Endothelial cell (in vitro differentiated cells): Measurements from ENCODE around the gene NETO1. TPM values are rescaled to one million over a fixed set of nuclear protein-coding genes. Genes with fewer than 3 reads are reported as not detected.

Experiments used
- DNase-seq: peaks from one replicate; pipeline ENCODE4 v3.0.0; 2021; ENCODE audit warnings: low spot score
- H3K27ac Mint-ChIP-seq: one replicate; pipeline ENCODE4 v1.8.0; 2021; ENCODE audit warnings: mixed read lengths, inconsistent platforms; ENCODE audit not compliant: unreplicated experiment
- H3K27me3 Mint-ChIP-seq: one replicate; pipeline ENCODE4 v1.8.0; 2021; ENCODE audit warnings: mild to moderate bottlenecking, moderate library complexity, mixed read lengths, inconsistent platforms; ENCODE audit not compliant: unreplicated experiment
- H3K36me3 Mint-ChIP-seq: one replicate; pipeline ENCODE4 v1.8.0; 2021; ENCODE audit warnings: mild to moderate bottlenecking, low read depth, mixed read lengths, inconsistent platforms; ENCODE audit not compliant: unreplicated experiment
- H3K4me1 Mint-ChIP-seq: one replicate; pipeline ENCODE4 v1.8.0; 2021; ENCODE audit warnings: mild to moderate bottlenecking, mixed read lengths, inconsistent platforms; ENCODE audit not compliant: unreplicated experiment
- H3K4me3 Mint-ChIP-seq: one replicate; pipeline ENCODE4 v1.8.0; 2021; ENCODE audit warnings: mild to moderate bottlenecking, mixed read lengths, inconsistent platforms; ENCODE audit not compliant: unreplicated experiment
- H3K9me3 Mint-ChIP-seq: one replicate; pipeline ENCODE4 v1.8.0; 2021; ENCODE audit warnings: mixed read lengths, inconsistent platforms; ENCODE audit not compliant: unreplicated experiment
- total RNA-seq: library from RNA; stranded (reverse); fragmentation: NEBNext Ultra II Directional; extraction: Animal tissue kit (Norgen Biotek cat#: 25700); gene quantifications from one replicate; pipeline ENCODE4 v1.2.1, GENCODE V29; 2021; ENCODE audit not compliant: unreplicated experiment
- TF ChIP-seq, protein P1 (sequence below): fragments of 200-600 bp; sonication (generic); IDR thresholded peaks from one replicate; pipeline ENCODE4 v1.5.0; 2021; ENCODE audit warnings: antibody characterized with exemption; ENCODE audit not compliant: unreplicated experiment

NETO1 gene
- total RNA-seq, 1 donor from 2014 or later = 12.8 TPM

DNA sequence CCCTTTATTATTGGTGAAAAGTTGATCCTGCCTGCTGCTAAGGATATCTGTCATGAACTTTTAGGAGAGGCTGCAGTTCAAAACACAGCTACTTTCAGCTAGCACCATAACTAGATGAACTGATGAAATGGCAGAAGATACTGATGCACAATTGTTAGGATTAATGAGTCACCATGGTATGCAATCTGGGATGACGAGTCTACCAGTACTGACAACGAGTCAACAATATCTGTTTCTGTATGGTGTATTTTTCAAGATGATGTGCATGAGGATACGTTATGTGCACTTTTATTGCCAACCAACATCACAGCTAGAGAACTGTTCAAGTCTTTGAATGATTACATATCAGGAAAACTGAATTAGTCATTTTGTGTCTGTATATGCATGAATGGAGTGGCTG lies 68.7 kb downstream of the NETO1 start:
- no peaks in the 10 kb centered on the region for H3K9me3 Mint-ChIP-seq
- H3K27ac Mint-ChIP-seq = no peak overlapping the region
- no peak overlapping the region for H3K4me3 Mint-ChIP-seq
- no peak for DNase-seq
- peaks cover 7% of the 10 kb centered on the region for H3K36me3 Mint-ChIP-seq
- H3K27me3 Mint-ChIP-seq = peaks cover 2% of the 10 kb centered on the region
- peaks cover 2% of the 10 kb centered on the region for H3K4me1 Mint-ChIP-seq
- TF ChIP-seq, protein P1, sequence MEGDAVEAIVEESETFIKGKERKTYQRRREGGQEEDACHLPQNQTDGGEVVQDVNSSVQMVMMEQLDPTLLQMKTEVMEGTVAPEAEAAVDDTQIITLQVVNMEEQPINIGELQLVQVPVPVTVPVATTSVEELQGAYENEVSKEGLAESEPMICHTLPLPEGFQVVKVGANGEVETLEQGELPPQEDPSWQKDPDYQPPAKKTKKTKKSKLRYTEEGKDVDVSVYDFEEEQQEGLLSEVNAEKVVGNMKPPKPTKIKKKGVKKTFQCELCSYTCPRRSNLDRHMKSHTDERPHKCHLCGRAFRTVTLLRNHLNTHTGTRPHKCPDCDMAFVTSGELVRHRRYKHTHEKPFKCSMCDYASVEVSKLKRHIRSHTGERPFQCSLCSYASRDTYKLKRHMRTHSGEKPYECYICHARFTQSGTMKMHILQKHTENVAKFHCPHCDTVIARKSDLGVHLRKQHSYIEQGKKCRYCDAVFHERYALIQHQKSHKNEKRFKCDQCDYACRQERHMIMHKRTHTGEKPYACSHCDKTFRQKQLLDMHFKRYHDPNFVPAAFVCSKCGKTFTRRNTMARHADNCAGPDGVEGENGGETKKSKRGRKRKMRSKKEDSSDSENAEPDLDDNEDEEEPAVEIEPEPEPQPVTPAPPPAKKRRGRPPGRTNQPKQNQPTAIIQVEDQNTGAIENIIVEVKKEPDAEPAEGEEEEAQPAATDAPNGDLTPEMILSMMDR = no peak

- Mint-ChIP-seq H3K9me3 (no peaks in the 10 kb centered on the region), H3K27me3 (no peaks in the 10 kb centered on the region), H3K27ac (no peak overlapping the region)
These were observed 84.3 kb downstream of the NETO1 start for GRCh38 chr18:72783530-72783929.

DNA sequence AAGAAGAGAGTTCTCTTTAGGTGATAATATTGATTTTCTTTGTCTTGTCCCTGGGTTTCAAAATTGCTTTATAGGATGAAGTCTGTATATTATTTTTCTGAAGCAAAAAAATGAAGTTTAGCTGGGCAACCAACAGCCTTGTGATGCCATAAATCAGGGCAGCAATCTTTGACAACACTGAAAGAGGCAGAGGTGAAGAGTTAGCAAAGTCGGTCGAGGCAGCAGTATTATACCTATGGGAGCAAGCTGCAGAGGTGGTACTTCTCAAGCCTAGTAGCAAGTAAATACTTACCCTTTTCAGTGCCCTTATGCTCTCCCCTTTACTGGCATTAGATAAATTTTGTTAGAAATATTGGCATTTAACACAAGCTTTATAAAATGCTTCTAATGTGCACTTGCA lies 92.9 kb downstream of the NETO1 start:
- H3K4me3 Mint-ChIP-seq = no peak overlapping the region
- no peaks in the 10 kb centered on the region for H3K36me3 Mint-ChIP-seq
- TF ChIP-seq, protein P1 = no peak
- no peak overlapping the region for H3K27ac Mint-ChIP-seq
- no peaks in the 10 kb centered on the region for H3K27me3 Mint-ChIP-seq
- no peaks in the 10 kb centered on the region for H3K4me1 Mint-ChIP-seq
- no peak for DNase-seq
- no peaks in the 10 kb centered on the region for H3K9me3 Mint-ChIP-seq

More at GRCh38 chr18:72783530-72783929, 84.3 kb downstream of the NETO1 start:
- DNase-seq = no peak
- H3K4me1 Mint-ChIP-seq = no peaks in the 10 kb centered on the region
- TF ChIP-seq, protein P1 = no peak
- H3K36me3 Mint-ChIP-seq = no peaks in the 10 kb centered on the region
- no peak overlapping the region for H3K4me3 Mint-ChIP-seq

DNA sequence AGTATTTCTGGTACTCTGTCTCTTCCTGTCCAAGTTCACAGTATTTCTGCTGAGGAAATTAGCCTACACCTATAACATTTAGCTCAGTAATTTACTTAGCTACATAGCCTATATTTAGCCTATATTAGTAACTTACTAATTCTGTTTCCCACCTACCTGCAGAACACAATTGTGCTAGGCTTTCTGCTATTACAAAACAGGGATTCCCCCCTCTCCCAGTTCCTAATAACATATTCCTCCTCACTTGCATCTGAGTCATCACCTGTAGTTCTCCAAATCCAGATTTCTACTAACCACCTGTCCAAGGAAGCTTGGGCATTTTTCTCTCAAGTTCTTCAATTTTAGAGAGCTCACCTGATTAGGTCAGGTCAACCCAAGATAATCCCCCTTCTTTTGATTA lies 94.9 kb downstream of the NETO1 start:
- TF ChIP-seq, protein P1 = no peak
- no peak overlapping the region for H3K4me3 Mint-ChIP-seq
- H3K4me1 Mint-ChIP-seq = peaks cover 4% of the 10 kb centered on the region
- H3K27ac Mint-ChIP-seq = no peak overlapping the region
- H3K36me3 Mint-ChIP-seq = no peaks in the 10 kb centered on the region
- H3K9me3 Mint-ChIP-seq = no peaks in the 10 kb centered on the region
- no peak for DNase-seq
- H3K27me3 Mint-ChIP-seq = no peaks in the 10 kb centered on the region

GRCh38 chr18:72768681-72769229 lies 99.0 kb downstream of the NETO1 start:
- Mint-ChIP-seq H3K36me3 (no peaks in the 10 kb centered on the region), H3K4me3 (no peak overlapping the region)
- DNase-seq = no peak

More at GRCh38 chr18:72768681-72769229, 99.0 kb downstream of the NETO1 start:
- Mint-ChIP-seq H3K27me3 (no peaks in the 10 kb centered on the region), H3K4me1 (peaks cover 9% of the 10 kb centered on the region), H3K27ac (no peak overlapping the region), H3K9me3 (no peaks in the 10 kb centered on the region)
- TF ChIP-seq, protein P1 = no peak
